Suprapubic skin (tissue), 3 donors: Measurements from ENCODE around the gene SPEG.

ENCODE experiments used
- CTCF ChIP-seq, 2 donors: fragments of 200-600 bp in 1 of 2; fragments of 450-650 bp in 1 of 2; sonication (generic) in 1 of 2; IDR thresholded peaks; one replicate each; pipeline ENCODE4 v1.5.1; 2016 to 2019; ENCODE audit warnings: antibody characterized with exemption in 2 of 2, mild to moderate bottlenecking in 1 of 2, moderate library complexity in 1 of 2
- POLR2AphosphoS5 ChIP-seq, 3 donors: sonication (generic); formaldehyde crosslinking; IDR thresholded peaks; one replicate each; pipeline ENCODE4 v1.6.1; 2017; ENCODE audit warnings: antibody characterized with exemption in 3 of 3

DNA sequence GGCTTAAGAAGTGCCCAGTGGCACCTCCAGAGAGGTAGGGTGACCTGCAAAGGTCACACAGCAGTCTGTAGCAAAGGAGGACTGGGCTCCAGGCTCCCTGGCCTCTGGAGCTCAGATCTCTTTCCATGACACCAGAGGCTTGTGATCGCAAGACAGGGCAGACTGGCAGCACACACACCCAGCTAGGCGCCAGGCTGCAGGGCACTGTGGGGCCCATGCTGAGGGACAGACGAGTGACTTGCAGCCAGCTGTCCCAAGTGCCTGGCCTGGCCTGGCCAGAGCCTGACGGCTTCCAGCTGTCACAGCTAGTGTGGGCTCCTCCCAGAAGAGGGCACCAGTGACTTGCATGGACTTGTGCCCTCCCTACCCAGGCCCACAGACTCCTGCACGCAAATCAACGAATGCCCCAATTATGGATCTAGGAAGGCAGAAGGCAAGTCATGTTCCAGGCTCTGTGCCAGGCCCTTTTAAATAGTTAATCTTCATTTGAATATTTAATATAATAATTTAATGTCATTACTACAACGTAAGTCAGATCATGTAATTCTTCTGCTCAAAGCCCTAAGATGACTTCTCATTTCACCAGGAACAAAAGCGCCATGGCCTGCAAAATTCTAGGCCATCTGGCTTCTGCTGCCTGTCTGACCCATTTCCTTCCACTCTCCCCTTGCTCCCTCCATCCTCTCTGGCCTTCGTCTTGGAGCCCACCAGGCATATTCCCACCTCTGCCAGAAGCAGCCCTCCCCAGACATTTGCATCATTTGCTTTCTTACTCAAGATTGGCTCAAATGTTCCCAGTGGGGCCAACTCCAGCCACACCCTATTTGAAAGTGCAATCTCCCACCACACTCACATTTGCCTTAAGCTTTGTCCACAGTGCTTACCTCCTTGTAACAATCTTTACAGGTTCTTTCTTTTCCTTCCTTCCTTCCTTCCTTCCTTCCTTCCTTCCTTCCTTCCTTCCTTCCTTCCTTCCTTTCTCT lies 3.7 kb upstream of the SPEG start:
- TF ChIP-seq CTCF (IDR thresholded peaks at IDR 0.05) (no peak), POLR2AphosphoS5 (IDR thresholded peaks at IDR 0.05) (no peak)
